DOHH2 (cell line): ENCODE results near the gene B4GALNT3.

ENCODE experiments used
- H3F3A ChIP-seq: fragments of 200-600 bp; sonication (generic), shearing (Covaris generic); 2 replicates; pipeline ENCODE4 v1.6.0; 2016; ENCODE audit warnings: antibody characterized with exemption, mild to moderate bottlenecking; ENCODE audit not compliant: control insufficient read depth, insufficient read depth
- H3K27ac ChIP-seq: fragments of 200-600 bp; sonication (generic); 2 replicates; pipeline ENCODE4 v1.5.1; 2014; ENCODE audit warnings: low read depth, mild to moderate bottlenecking, low read length, moderate library complexity
- H3K27me3 ChIP-seq: fragments of 200-600 bp; sonication (generic); 2 replicates; pipeline ENCODE4 v1.6.1; 2014; ENCODE audit warnings: mild to moderate bottlenecking, low read length, mixed read lengths; ENCODE audit not compliant: control insufficient read depth
- H3K36me3 ChIP-seq: fragments of 200-600 bp; sonication (generic); 2 replicates; pipeline ENCODE4 v1.6.1; 2014; ENCODE audit warnings: mild to moderate bottlenecking, low read length, moderate library complexity, mixed read lengths; ENCODE audit not compliant: control insufficient read depth
- H3K4me1 ChIP-seq: fragments of 200-600 bp; sonication (generic); 2 replicates; pipeline ENCODE4 v1.6.1; 2014; ENCODE audit warnings: mild to moderate bottlenecking, low read length, mixed read lengths; ENCODE audit not compliant: control insufficient read depth
- H3K4me2 ChIP-seq: fragments of 200-600 bp; sonication (generic); 2 replicates; pipeline ENCODE4 v1.6.0; 2014; ENCODE audit warnings: mild to moderate bottlenecking, low read length, moderate library complexity
- H3K4me3 ChIP-seq: fragments of 200-600 bp; sonication (generic); 2 replicates; pipeline ENCODE4 v1.5.1; 2014; ENCODE audit warnings: mild to moderate bottlenecking, low read length, mixed read lengths
- H3K79me2 ChIP-seq: fragments of 200-600 bp; sonication (generic); 2 replicates; pipeline ENCODE4 v1.6.1; 2014; ENCODE audit warnings: mild to moderate bottlenecking, low read length, mixed read lengths; ENCODE audit not compliant: control insufficient read depth
- H3K9me2 ChIP-seq: fragments of 200-600 bp; sonication (generic); replicated peaks from 2 replicates; pipeline ENCODE4 v1.6.1; 2014; ENCODE audit warnings: mild to moderate bottlenecking, low read length, mixed read lengths; ENCODE audit not compliant: control insufficient read depth
- H3K9me3 ChIP-seq: fragments of 200-600 bp; sonication (generic); 2 replicates; pipeline ENCODE4 v1.6.1; 2014; ENCODE audit warnings: antibody characterized with exemption, low read length, mixed read lengths; ENCODE audit not compliant: control insufficient read depth, insufficient read depth
- H4K20me1 ChIP-seq: fragments of 200-600 bp; sonication (generic); 2 replicates; pipeline ENCODE4 v1.6.0; 2014; ENCODE audit warnings: low read depth, mild to moderate bottlenecking, antibody characterized with exemption, low read length, moderate library complexity; ENCODE audit not compliant: control insufficient read depth, insufficient read depth
- CTCF ChIP-seq: fragments of 200-600 bp; sonication (generic); IDR thresholded peaks from one replicate; pipeline ENCODE4 v1.5.1; 2014; ENCODE audit warnings: antibody characterized with exemption, mild to moderate bottlenecking, low read depth, low read length; ENCODE audit not compliant: poor library complexity, severe bottlenecking
- EZH2phosphoT487 ChIP-seq: fragments of 200-600 bp; sonication (generic); IDR thresholded peaks from 2 replicates; pipeline ENCODE4 v1.6.1; 2017; ENCODE audit warnings: borderline replicate concordance, mild to moderate bottlenecking, antibody characterized with exemption, low read length, moderate library complexity, mixed read lengths

B4GALNT3 gene

GRCh38 chr12:501722-502447 is 42.1 kb downstream of the B4GALNT3 start:
- no peaks in the 10 kb centered on the region for H3F3A ChIP-seq
- TF ChIP-seq CTCF (no peak), EZH2phosphoT487 (no peak)
- no peak overlapping the region for H3K27ac ChIP-seq
- peaks cover 6% of the 10 kb centered on the region; the same call in 1 of the 2 replicates for H3K27me3 ChIP-seq
- no peaks in the 10 kb centered on the region for H3K79me2 ChIP-seq
- H3K36me3 ChIP-seq = no peaks in the 10 kb centered on the region
- H3K4me1 ChIP-seq = peaks cover 23% of the 10 kb centered on the region
- H3K9me3 ChIP-seq = no peaks in the 10 kb centered on the region
- H3K9me2 ChIP-seq = no peaks in the 10 kb centered on the region
- no peaks in the 10 kb centered on the region for H4K20me1 ChIP-seq
- no peak overlapping the region for H3K4me2 ChIP-seq
- H3K4me3 ChIP-seq = no peak overlapping the region

- Histone ChIP-seq H3K9me2 (no peaks in the 10 kb centered on the region), H3K4me2 (no peak overlapping the region), H3K79me2 (no peaks in the 10 kb centered on the region), H3K4me1 (peaks cover 34% of the 10 kb centered on the region), H3K4me3 (no peak overlapping the region), H3K9me3 (no peaks in the 10 kb centered on the region), H3K27me3 (peaks cover 5% of the 10 kb centered on the region; the same call in 1 of the 2 replicates), H4K20me1 (no peaks in the 10 kb centered on the region), H3K36me3 (no peaks in the 10 kb centered on the region), H3F3A (no peaks in the 10 kb centered on the region), H3K27ac (no peak overlapping the region)
- TF ChIP-seq CTCF (no peak), EZH2phosphoT487 (no peak)
These were observed 43.5 kb downstream of the B4GALNT3 start for GRCh38 chr12:503111-503761.

GRCh38 chr12:505221-505620 is 45.5 kb downstream of the B4GALNT3 start:
- Histone ChIP-seq H3K4me3 (no peak overlapping the region), H3K9me3 (no peaks in the 10 kb centered on the region), H3K9me2 (no peaks in the 10 kb centered on the region), H4K20me1 (no peaks in the 10 kb centered on the region), H3K4me1 (peaks cover 48% of the 10 kb centered on the region), H3F3A (peaks cover 9% of the 10 kb centered on the region; the same call in 1 of the 2 replicates), H3K4me2 (no peak overlapping the region), H3K27me3 (no peaks in the 10 kb centered on the region), H3K36me3 (no peaks in the 10 kb centered on the region), H3K27ac (no peak overlapping the region), H3K79me2 (no peaks in the 10 kb centered on the region)
- TF ChIP-seq CTCF (no peak), EZH2phosphoT487 (no peak)
